CD14-positive monocyte (primary cell): Measurements from ENCODE around the gene INTS15. TPM values are rescaled to one million over a fixed set of nuclear protein-coding genes. Genes with fewer than 3 reads are reported as not detected.

ENCODE experiments used
- DNase-seq, 3 donors: peaks; one replicate each; pipeline ENCODE4 v3.0.0-alpha.2; 2011 to 2022
- H2AFZ ChIP-seq: 2 replicates; pipeline ENCODE4 v1.6.0; 2012; ENCODE audit warnings: mild to moderate bottlenecking, low read depth, low read length, inconsistent platforms; ENCODE audit not compliant: insufficient read depth, poor library complexity, severe bottlenecking
- H3K27ac ChIP-seq, 2 donors: 1 replicate in 1 of 2; 2 replicates in 1 of 2; pipeline ENCODE4 v1.5.1; 2012 to 2013; ENCODE audit warnings: low read length in 2 of 2, control low read depth in 1 of 2, inconsistent platforms in 1 of 2, low read depth in 1 of 2, mild to moderate bottlenecking in 1 of 2
- H3K27me3 ChIP-seq, 2 donors: one replicate each; pipeline versions ENCODE4 v1.6.0 to v1.6.1; 2011 to 2013; ENCODE audit warnings: low read length in 2 of 2; ENCODE audit not compliant: control insufficient read depth in 2 of 2, insufficient read depth in 2 of 2
- H3K36me3 ChIP-seq, 2 donors: replicated peaks in 1 of 2; 1 replicate in 1 of 2; 2 replicates in 1 of 2; pipeline versions ENCODE4 v1.5.1 to v1.6.1; 2012 to 2013; ENCODE audit warnings: low read length in 2 of 2, control low read depth in 1 of 2, inconsistent platforms in 1 of 2, mild to moderate bottlenecking in 1 of 2; ENCODE audit not compliant: insufficient read depth in 2 of 2, control insufficient read depth in 1 of 2
- H3K4me1 ChIP-seq, 2 donors: 1 replicate in 1 of 2; 2 replicates in 1 of 2; pipeline versions ENCODE4 v1.5.1 to v1.6.1; 2012 to 2013; ENCODE audit warnings: low read length in 2 of 2, control low read depth in 1 of 2, inconsistent platforms in 1 of 2, mild to moderate bottlenecking in 1 of 2, moderate library complexity in 1 of 2; ENCODE audit not compliant: insufficient read depth in 2 of 2, control insufficient read depth in 1 of 2
- H3K4me2 ChIP-seq: replicated peaks from 2 replicates; pipeline ENCODE3; 2012; ENCODE audit warnings: low read length, moderate library complexity, mild to moderate bottlenecking; ENCODE audit not compliant: poor library complexity, severe bottlenecking; ENCODE audit errors: extremely low read depth
- H3K4me3 ChIP-seq, 3 experiments: fragments of 200-600 bp in 1 of 3; sonication (generic) in 1 of 3; replicated peaks in 1 of 3; 1 replicate in 2 of 3; 2 replicates in 1 of 3; pipeline ENCODE4 v1.5.1; 2011 to 2013; ENCODE audit warnings: low read length in 3 of 3, mild to moderate bottlenecking in 3 of 3, control low read depth in 2 of 3, low read depth in 2 of 3, inconsistent platforms in 1 of 3, moderate library complexity in 1 of 3
- H3K79me2 ChIP-seq: 2 replicates; pipeline ENCODE4 v1.6.0; 2012; ENCODE audit warnings: mild to moderate bottlenecking, control low read depth, inconsistent platforms, low read length, moderate library complexity; ENCODE audit not compliant: insufficient read depth
- H3K9ac ChIP-seq: 2 replicates; pipeline ENCODE4 v1.6.0; 2017; ENCODE audit warnings: low read length, mild to moderate bottlenecking; ENCODE audit not compliant: insufficient read depth, poor library complexity, severe bottlenecking
- H3K9me3 ChIP-seq, 2 donors: replicated peaks in 1 of 2; 1 replicate in 1 of 2; 2 replicates in 1 of 2; pipeline versions ENCODE4 v1.5.1 to v1.6.1; 2012 to 2013; ENCODE audit warnings: low read length in 2 of 2, control low read depth in 1 of 2; ENCODE audit not compliant: control insufficient read depth in 1 of 2, insufficient read depth in 1 of 2
- H4K20me1 ChIP-seq: 2 replicates; pipeline ENCODE4 v1.6.0; 2012; ENCODE audit warnings: mild to moderate bottlenecking, low read length, control low read depth, moderate library complexity; ENCODE audit not compliant: insufficient read depth
- H3K27ac Mint-ChIP-seq, 7 donors: one replicate each; pipeline ENCODE4 v1.8.0; 2020; ENCODE audit warnings: mild to moderate bottlenecking in 7 of 7, mixed read lengths in 7 of 7, moderate library complexity in 6 of 7, inconsistent platforms in 2 of 7
- H3K27me3 Mint-ChIP-seq, 3 donors: one replicate each; pipeline ENCODE4 v1.8.0; 2021 to 2022; ENCODE audit warnings: low read depth in 3 of 3, mild to moderate bottlenecking in 3 of 3, mixed read lengths in 3 of 3, moderate library complexity in 3 of 3, inconsistent platforms in 1 of 3
- H3K36me3 Mint-ChIP-seq, 2 donors: one replicate each; pipeline ENCODE4 v1.8.0; 2020; ENCODE audit warnings: mixed read lengths in 2 of 2, inconsistent platforms in 1 of 2, mild to moderate bottlenecking in 1 of 2
- H3K4me1 Mint-ChIP-seq: one replicate; pipeline ENCODE4 v1.8.0; 2020; ENCODE audit warnings: mild to moderate bottlenecking, mixed read lengths
- H3K4me3 Mint-ChIP-seq, 2 donors: one replicate each; pipeline ENCODE4 v1.8.0; 2020; ENCODE audit warnings: mild to moderate bottlenecking in 2 of 2, mixed read lengths in 2 of 2, moderate library complexity in 1 of 2
- H3K9me3 Mint-ChIP-seq, 7 donors: one replicate each; pipeline ENCODE4 v1.8.0; 2020 to 2022; ENCODE audit warnings: mixed read lengths in 7 of 7, mild to moderate bottlenecking in 6 of 7, moderate library complexity in 6 of 7, inconsistent platforms in 2 of 7
- CTCF ChIP-seq: fragments of 200-600 bp; IDR thresholded peaks from one replicate; pipeline ENCODE4 v1.8.0; 2022; ENCODE audit warnings: antibody characterized with exemption, mild to moderate bottlenecking
- WGBS: methylation state at CpG from one replicate; pipeline ENCODE4 v1.1.5; 2013; ENCODE audit warnings: missing lambda C conversion rate; ENCODE audit not compliant: insufficient coverage; 5-methylcytosine and 5-hydroxymethylcytosine counted together
- intact Hi-C, 2 donors: fragments of 100-400 bp; cut with micrococcal nuclease; formaldehyde crosslinking; loops; one replicate each; pipeline versions ENCODE4 v1.15.0 to v1.15.1; 2023
- polyA plus RNA-seq, 3 donors: library from polyadenylated mRNA; depleted of rRNA in 1 of 3; unstranded in 2 of 3; stranded (reverse) in 1 of 3; fragments of 300-500 nt in 2 of 3; fragments of >200 nt in 1 of 3; fragmentation: Illumina TruSeq in 2 of 3; gene quantifications; 1 replicate in 2 of 3; 2 replicates in 1 of 3; pipeline ENCODE4 v1.2.3, GENCODE V29; 2012 to 2021

The INTS15 gene
- polyA plus RNA-seq, 3 donors = 16.9 to 32.7 (median 17.2) TPM

GRCh38 chr7:6577369-6578113, 12.3 kb upstream of the INTS15 start, which contains the start of gene ZDHHC4:
TSS of gene ZDHHC4 (plus strand) at chr7:6577454. CDS start at chr7:6580562, 3,108 bp downstream.
- Histone ChIP-seq H3K9ac (peak within 1 kb of the TSS; percentile 89), H3K4me3 (peak within 1 kb of the TSS; percentile 56 to 86 (median 85)), H3K4me2 (peak within 1 kb of the TSS; percentile 87), H3K4me1 (peaks cover 12 to 14% of the 10 kb centered on the region in 2 donors), H3K27ac (peak within 1 kb of the TSS; percentile 89 to 92), H4K20me1 (no peaks in the 10 kb centered on the region), H3K36me3 (peaks cover 17 to 24% of the 10 kb centered on the region in 2 donors), H3K9me3 (no peaks in the 10 kb centered on the region), H3K79me2 (peaks cover 2% of the 10 kb centered on the region), H2AFZ (peak within 1 kb of the TSS; percentile 95), H3K27me3 (no peaks in the 10 kb centered on the region)
- Mint-ChIP-seq H3K36me3 (peaks cover 23 to 36% of the 10 kb centered on the region in 2 donors), H3K27me3 (peaks cover 2 to 13% (median 2%) of the 10 kb centered on the region in 3 donors), H3K4me3 (peak within 1 kb of the TSS; percentile 84 to 88), H3K9me3 (peaks cover 0 to 4% (median 0%) of the 10 kb centered on the region in 7 donors), H3K4me1 (peaks cover 18% of the 10 kb centered on the region), H3K27ac (peak within 1 kb of the TSS; percentile 86 to 93 (median 89))
- 30% methylated on average over 26 of the region's 51 CpGs for WGBS
- DNase-seq = peak; percentile 81 to 83 (median 83)
- TF ChIP-seq CTCF = no peak
- intact Hi-C loops = no loop called here

- intact Hi-C loops = no loop called here
- H3K79me2 ChIP-seq = peaks cover 2% of the 10 kb centered on the region
- no peaks in the 10 kb centered on the region for H4K20me1 ChIP-seq
- H3K36me3 ChIP-seq = peaks cover 20 to 32% of the 10 kb centered on the region in 2 donors
- peak overlapping the region; percentile 95 for H2AFZ ChIP-seq
- H3K27ac Mint-ChIP-seq = peak overlapping the region in 5 of 7 donors; percentile 86 to 93 (median 91)
- peak overlapping the region; percentile 87 for H3K4me2 ChIP-seq
- peak overlapping the region; percentile 16 to 84 for H3K4me3 Mint-ChIP-seq
- H3K4me1 Mint-ChIP-seq = peaks cover 18% of the 10 kb centered on the region
- peaks cover 0 to 6% (median 2%) of the 10 kb centered on the region in 3 donors for H3K27me3 Mint-ChIP-seq
- no peak for DNase-seq
- H3K36me3 Mint-ChIP-seq = peaks cover 27 to 44% of the 10 kb centered on the region in 2 donors
- H3K9me3 ChIP-seq = no peaks in the 10 kb centered on the region
- no peaks in the 10 kb centered on the region for H3K27me3 ChIP-seq
- peak overlapping the region in 1 of 2 donors; percentile 92 for H3K27ac ChIP-seq
- H3K9me3 Mint-ChIP-seq = peaks cover 0 to 4% (median 0%) of the 10 kb centered on the region in 7 donors
- no peak overlapping the region for H3K9ac ChIP-seq
- no peak for TF ChIP-seq CTCF
- 100% methylated on average over 8 of the region's 18 CpGs for WGBS
- H3K4me1 ChIP-seq = peaks cover 12 to 14% of the 10 kb centered on the region in 2 donors
- H3K4me3 ChIP-seq = peak overlapping the region in 1 of 3 experiments; percentile 86
Observed at GRCh38 chr7:6578114-6579084, 11.4 kb upstream of the INTS15 start.
